Astrocyte of the hippocampus (primary cell): ENCODE results near the gene PTPN6.
A peak's percentile ranks its signal among the peaks of the same experiment; 100 is the strongest.

Source experiments
- DNase-seq: peaks from one replicate; pipeline ENCODE4 v3.0.0; 2011; ENCODE audit warnings: low read depth, low spot score

The PTPN6 gene

DNA sequence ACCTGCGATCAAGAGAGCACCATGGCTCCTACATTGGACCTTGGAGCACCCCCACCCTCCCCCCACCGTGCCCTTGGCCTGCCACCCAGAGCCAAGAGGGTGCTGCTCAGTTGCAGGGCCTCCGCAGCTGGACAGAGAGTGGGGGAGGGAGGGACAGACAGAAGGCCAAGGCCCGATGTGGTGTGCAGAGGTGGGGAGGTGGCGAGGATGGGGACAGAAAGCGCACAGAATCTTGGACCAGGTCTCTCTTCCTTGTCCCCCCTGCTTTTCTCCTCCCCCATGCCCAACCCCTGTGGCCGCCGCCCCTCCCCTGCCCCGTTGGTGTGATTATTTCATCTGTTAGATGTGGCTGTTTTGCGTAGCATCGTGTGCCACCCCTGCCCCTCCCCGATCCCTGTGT is 9.4 kb upstream of the PTPN6 start:
- DNase-seq: no peak

DNA sequence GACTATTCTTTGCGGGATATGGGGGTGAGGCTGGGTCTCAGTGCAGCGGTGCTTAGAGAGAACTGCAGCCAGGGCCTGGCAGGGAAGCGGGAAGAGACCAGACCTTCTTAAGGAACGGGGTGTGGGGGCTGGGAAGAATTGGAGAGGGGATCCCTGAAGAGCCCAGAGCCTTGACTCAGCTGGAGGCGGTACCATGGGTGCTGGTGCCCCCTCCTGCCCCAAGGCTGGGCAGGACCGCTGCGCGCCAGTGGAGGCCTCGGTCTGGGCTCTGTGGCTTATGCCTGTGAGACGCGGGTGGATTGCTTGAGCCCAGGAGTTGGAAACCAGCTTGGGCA is 8.9 kb upstream of the PTPN6 start:
- peak; percentile 43 for DNase-seq

DNA sequence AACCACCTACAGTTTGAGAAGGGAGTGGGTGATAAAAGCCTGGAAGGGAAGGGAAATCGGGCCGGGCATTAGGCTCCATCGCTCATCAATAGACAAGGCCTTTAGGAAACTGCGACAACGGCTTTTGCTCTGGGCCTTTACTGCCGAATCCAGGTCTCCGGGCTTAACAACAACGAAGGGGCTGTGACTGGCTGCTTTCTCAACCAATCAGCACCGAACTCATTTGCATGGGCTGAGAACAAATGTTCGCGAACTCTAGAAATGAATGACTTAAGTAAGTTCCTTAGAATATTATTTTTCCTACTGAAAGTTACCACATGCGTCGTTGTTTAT is 7.8 kb upstream of the PTPN6 start:
- peak; percentile 94 for DNase-seq

DNA sequence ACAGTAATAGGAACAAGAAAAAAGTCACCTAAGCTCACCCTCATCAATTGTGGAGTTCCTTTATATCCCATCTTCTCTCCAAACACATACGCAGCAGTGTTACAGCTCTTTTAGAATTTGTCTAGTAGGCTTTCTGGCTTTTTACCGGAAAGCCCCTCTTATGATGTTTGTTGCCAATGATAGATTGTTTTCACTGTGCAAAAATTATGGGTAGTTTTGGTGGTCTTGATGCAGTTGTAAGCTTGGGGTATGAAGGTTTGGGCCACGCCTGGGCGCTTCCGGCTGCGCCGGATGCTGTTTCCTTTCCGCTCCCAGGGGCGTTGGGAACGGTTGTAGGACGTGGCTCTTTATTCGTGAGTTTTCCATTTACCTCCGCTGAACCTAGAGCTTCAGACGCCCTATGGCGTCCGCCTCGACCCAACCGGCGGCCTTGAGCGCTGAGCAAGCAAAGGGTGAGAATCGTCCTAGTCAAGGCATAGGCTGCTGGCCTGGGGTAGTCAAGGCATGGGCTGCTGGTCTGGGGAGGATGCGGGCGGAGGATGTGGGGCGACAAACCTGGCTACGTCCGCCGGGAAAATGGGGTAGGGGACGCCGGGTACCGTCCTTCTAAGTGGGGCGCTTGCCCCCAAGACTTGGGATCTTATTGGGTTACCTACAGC is 7.3 kb upstream of the PTPN6 start, which contains the start of the genes C12orf57 and RNU7-1:
TSS of gene C12orf57 (plus strand) at position 301 of the 659 bp plus-strand sequence. CDS start at position 401, 100 bp downstream.
TSS of gene RNU7-1 (plus strand) at position 95 of the 659 bp plus-strand sequence.
- peak; percentile 90 for DNase-seq

DNA sequence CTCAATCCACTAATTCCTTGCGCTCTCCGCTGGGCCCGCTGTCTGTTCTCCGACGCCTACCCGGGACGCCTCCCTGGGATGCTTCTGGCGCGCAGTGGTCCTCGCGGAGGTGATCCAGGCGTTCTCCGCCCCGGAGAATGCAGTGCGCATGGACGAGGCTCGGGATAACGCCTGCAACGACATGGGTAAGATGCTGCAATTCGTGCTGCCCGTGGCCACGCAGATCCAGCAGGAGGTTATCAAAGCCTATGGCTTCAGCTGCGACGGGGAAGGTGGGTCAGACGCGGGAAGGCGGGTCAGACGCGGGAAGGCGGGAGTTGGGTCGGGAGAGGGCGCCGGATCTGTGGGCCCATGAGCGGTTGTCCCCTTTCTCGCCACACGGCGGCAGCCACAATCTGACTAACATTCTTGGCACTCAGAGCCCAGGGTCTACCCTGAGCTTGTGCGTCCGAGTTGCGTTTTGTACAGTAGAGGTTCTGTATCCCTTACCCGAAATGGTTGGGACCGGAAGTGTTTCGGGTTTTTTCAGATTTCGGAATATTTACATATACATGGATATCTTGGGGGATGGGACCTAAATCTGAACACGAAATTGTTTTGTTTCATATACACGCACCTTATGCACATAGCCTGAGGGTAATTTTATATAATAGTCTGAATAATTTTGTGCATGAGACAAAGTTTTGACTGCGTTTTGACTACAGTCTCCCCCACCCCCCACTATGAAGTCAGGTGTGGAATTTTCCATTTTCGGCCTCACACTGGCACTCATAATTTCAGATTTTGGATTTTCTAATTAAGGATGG is 6.6 kb upstream of the PTPN6 start:
- DNase-seq: peak; percentile 96

DNA sequence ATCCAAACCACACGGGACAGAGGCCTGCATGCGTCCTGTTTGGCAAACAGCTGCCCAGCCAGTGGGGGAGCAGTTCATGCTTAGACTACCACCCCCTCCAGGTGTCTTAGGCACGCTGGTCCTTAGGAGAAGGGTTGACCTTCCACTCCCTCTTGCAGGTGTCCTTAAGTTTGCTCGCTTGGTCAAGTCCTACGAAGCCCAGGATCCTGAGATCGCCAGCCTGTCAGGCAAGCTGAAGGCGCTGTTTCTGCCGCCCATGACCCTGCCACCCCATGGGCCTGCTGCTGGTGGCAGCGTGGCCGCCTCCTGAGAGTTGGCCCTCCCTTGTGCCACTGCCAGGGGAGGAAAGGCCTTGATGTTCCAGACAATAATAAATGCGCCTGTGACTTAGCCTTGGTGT is 5.5 kb upstream of the PTPN6 start:
- no peak for DNase-seq

DNA sequence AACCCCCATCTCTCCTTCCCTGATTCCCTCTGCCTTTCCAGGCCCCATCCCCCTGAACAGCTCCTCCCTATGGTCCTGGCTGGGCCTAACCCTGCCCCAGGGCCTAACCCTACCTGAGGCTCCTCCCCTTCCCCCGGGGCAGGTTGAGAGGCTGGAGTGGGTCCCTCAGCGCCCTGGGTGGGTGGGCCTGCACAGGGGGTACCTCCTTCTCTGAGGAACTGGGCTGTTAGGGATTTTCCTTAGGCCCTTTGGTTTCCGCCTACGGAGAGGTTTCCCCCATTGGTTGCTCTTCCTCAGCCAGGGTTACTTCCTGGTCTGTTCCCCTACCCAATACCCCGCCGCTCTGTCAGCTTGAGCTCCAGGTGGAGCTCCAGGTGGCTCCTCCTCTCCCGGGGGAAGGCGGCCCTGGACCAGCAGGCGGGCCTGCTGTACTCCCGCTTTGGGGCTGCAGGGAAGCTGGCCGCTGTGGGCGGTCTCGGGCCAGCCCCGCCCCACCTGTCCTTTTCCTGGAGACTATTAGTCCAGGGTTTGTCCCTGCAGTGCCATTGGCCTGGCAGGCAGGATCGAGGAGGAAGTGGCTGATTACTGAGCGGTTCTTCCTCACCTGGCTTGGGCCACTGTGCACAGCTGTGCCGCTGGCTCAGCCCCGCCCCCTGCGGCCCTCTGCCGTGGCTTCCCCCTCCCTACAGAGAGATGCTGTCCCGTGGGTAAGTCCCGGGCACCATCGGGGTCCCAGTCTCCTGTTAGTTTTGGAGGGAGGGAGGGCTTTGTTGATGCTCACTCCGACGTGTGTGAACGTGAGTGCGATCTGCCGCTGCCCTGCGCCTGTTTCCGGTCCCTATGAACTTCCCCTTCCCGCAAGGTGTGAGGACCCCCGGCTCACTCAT is 4.9 kb upstream of the PTPN6 start:
- DNase-seq: peak; percentile 44

DNA sequence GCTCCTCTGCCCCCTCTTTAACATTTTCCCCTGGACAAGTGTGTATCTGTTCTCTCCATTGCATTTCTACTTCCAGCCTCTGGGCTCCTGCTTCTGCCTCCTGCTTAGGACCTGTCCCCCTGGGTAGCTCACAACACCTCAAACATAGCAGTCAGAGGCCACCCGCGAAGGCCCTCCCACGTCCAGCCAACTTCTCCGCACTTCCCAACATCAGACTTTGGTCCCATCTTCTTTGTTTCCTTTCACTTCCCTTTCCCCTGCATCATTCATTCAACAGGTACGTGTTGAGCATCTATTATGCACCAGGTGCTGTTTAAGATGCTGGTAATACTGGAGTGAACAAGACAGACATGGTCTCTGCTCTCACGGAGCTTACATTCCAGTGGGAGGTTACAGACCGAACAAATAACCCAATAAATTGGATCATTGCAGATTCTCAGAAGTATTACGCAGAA is 4.2 kb upstream of the PTPN6 start:
- no peak for DNase-seq

DNA sequence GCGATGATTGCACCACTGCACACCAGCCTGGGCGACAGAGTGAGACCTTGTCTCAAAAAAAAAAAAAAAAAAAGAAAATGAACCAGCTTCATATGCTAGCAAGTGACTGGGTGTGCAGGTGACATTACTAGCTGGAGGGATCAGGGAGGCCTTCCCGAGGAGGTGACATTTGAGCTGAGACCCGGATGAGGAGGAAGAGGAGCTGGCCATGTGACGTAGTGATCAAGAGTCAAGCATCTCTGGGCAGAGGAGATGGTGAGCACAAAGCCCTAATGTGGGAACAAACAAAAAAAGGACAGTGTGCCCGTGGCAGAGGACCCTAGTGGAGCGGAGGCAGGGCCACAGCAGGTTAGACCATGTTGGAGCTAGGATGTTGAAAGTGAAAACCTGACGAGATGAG is 3.5 kb upstream of the PTPN6 start:
- no peak for DNase-seq

DNA sequence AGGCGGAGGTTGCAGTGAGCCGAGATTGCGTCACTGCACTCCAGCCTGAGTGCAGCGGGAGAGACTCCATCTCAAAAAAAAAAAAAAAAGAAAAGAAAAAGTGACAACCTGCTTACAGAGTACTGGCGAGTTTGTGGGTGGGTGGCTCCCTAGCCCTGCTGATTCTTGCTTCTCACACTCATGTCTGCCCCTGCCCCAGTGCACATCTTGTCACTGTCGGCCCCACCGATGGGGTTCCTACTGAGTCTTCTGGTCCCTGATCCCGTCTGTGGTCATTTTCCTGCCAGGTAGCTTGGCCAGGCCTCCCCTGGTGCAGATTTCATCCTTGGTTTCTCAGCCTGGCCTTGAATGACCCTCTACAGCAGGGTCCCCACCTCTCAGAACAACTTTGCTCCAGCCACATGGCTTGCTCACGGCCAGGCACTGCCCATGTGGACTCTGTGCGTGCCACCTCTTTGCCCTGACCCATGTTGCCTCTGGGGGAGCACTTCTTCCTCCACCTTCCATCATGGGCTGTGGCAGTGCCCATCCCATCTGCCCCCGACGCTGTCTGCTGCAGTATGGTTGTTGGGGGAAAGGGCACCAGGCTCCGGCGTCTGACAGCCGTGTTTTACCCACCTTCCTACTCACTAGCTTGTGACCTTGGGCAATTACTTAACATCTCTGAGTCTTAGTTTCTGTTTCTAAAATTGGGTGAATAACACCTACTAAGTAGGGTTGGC is 2.1 kb upstream of the PTPN6 start:
- DNase-seq: no peak

DNA sequence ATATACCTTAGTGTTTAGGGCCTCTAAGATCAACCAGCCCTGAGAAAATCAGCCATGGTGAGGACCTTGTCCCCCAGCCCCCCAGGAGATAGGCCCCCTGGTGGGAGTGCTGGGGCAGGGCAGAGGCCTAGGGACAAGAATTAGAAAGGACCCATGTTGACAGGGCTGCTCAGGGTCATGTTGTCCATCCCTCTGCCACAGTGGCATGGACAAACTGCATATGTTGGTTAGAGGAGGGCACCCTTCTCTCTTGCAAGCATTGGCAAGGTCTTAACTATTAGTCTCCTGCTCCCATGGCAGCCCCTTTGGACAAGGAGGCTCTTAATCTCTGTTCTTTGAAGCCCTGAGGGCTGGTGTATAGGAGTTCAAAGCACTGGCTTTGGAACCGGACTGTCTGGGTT is 755 bp upstream of the PTPN6 start:
- DNase-seq: no peak

DNA sequence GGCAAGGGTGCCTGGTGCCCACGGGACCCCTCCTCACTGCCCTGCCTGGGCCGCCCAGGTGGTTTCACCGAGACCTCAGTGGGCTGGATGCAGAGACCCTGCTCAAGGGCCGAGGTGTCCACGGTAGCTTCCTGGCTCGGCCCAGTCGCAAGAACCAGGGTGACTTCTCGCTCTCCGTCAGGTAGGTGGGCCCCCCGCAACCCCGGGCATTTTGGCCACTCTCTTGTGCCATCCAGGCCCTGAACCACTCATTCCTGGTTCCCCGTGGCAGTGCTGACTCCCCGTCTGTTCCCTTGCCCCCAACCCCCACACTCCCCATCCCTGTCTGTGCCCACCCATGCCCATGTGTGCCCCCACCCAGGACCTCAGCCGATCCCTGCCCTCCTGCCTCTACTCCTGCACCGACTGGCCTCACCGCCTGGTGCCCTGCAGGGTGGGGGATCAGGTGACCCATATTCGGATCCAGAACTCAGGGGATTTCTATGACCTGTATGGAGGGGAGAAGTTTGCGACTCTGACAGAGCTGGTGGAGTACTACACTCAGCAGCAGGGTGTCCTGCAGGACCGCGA is 480 bp downstream of the PTPN6 start:
- DNase-seq: no peak

DNA sequence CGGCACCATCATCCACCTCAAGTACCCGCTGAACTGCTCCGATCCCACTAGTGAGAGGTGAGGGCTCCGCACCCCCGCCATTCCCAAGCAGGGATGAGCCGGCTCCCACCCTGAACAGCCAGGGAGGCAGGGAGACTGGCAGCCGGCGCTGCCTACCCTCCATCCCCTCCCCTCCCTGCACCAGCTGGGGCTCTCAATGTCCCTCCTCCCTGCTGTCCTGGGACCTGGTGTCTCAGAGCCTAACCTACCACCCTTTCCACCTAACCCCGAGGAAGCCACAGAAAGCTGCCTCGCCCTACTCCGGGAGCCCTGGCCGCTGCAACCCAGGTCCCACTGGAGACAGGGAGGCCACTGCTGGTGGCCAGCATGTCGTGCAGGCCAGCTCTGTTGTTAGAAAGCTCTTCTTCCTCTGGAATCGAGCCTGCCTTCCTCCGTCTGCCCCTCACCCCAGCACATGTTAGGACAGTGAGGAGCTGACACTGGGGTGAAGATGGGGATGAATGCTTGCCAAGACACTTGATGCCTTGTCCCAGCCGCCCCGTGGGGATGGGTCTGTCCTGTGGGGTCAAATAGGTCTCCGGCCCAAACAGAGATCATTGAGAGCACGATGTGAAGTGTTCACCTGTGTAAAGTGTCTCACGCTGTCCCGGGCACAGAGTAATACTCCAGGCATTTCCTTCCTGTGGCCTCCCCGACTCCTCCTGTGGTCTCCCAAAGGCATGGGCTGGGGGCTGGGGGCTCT is 1.1 kb downstream of the PTPN6 start:
- no peak for DNase-seq

DNA sequence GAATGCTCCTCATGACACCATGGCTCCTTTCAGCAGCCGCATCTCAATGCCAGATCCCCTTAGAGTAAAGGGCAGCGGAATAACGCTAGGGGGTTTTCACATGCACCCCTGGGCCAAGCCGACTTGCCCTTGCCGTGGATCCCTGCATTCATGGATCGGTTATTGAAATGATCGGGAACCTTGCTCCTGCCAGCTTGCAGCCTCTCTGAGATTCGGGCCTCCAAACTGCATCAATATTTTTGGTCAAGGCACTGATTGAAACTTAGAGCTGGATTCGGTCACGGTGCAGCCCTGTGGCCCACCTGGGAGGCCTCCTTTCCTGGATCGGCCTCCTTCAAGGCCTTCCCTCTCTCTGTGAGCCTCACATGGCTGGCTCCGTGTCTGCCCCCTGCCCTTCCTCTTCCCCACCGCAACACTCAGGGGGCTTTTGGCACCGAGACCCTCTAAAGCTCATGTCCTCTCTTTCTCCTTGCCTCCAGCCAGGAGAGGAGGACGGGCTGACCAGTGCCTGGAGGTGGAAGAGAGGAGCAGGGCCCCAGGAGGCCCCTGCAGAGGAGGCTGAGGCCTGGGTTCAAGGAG is 1.8 kb downstream of the PTPN6 start:
- DNase-seq: no peak

DNA sequence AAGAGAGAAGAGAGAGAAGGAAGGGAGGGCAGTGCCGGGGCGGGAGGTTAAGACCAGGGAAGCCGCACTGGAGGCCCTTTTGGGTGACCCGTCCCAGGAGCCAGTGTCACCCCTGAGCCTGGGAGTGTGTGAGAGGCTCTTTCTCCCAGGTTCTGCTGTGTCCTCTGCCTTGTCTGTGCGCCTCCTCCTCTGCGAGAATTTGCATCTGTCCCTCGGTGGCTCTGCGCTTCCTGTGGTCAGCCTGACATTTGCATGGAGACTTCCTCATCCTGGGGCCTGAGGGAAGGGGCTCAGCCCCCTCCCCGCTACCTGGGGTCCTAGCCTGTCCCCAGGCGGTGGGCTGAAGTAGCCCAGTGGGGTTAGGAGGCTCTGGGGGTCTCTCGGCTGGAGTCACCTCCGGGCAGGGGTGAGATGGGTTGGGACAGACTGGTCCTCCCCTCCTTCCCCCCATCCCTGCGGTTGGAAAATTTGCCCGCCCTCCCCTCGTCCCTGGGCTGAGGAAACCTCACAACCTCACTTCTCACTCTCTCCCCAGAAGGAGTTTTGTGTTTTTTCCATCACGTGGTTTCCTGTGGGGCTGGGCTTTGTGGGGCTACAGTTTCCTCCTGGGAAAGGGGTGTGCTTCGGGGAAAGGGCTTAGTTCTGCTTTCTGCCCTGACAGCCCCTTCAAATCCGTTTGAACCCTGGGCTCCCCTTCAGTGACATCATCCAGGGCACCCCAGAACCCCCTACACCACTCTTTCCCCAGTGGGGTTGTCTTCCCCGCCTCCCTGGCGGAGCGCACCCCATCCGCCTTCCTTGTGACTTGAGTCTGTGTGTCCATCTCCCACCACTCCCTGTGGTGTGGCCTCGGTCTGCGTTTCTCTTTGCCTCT is 2.5 kb downstream of the PTPN6 start:
- peak; percentile 59 for DNase-seq

DNA sequence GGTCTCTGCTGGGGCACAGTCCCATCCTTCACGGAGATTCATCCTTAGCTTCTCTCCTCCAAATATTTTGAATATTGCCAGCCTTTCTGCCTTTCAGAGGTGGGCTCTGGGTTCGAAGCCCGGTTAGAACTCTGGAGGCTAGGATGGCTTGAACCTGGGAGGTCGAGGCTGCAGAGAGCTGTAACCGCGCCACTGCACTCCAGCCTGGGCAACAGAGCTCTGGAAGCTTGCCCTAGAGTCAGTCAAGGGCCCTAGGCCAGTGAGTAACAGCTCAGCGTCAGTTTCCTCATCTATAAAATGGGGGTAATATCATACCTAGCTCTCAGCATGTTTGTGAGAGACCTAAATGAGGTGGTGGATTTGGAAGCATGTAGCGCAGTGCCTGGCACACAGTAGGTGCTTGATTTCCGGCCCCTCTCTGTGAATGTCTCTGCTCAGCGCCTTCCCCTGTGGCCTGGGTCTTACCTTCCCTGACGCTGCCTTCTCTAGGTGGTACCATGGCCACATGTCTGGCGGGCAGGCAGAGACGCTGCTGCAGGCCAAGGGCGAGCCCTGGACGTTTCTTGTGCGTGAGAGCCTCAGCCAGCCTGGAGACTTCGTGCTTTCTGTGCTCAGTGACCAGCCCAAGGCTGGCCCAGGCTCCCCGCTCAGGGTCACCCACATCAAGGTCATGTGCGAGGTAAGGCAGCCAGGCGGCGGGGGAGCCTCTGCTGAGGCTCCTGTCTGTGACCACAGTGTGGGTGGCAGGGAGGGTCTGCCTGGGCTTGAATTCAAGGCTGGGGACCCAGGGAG is 3.4 kb downstream of the PTPN6 start:
- no peak for DNase-seq

DNA sequence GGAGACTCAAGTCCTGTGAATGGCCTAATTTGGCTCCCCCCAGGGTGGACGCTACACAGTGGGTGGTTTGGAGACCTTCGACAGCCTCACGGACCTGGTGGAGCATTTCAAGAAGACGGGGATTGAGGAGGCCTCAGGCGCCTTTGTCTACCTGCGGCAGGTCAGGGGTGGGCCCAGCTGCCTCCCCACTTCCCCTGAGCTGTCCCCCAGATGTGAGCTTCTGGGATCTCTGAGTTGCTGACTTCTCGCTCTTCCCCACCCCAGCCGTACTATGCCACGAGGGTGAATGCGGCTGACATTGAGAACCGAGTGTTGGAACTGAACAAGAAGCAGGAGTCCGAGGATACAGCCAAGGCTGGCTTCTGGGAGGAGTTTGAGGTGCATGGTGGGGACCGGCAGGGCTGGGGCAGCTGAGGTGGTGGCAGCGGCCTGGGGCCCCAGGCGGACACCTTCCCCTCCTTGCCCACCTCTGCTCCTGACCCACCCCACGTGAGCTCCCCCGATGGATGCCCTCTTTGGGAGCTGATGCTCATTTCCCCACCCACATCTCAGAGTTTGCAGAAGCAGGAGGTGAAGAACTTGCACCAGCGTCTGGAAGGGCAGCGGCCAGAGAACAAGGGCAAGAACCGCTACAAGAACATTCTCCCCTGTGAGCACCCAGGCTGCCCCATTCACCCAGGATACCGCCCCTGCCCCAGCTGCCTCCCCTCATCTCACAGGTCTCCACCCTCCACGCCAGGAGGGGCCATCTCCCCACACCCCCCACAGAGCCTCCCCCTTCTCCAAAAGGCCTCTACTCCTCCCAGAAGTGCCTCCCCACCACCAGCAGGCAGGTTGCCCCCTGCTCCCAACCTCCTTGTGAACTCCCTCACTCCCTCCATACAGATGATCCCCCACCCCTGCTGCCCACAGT is 4.2 kb downstream of the PTPN6 start:
- no peak for DNase-seq
